PC-3 (cell line): ENCODE measurements around the gene IGFLR1. TPM values are rescaled to one million over a fixed set of nuclear protein-coding genes. Genes with fewer than 3 reads are reported as not detected.

Experiments
- ATAC-seq: fragments of 200-7000 bp; cut with Tn5 transposase; 2 replicates; pipeline ENCODE4 v1.9.1; 2020; ENCODE audit warnings: mild to moderate bottlenecking, moderate library complexity
- BruUV-seq: library from RNA; stranded (reverse); fragments of 400-500 nt; replicated peaks from 2 replicates; lab custom pipeline; 2021; lab: Mats Ljungman, UMichigan
- CTCF ChIA-PET: fragments of 300-600 bp; sonication (Branson Sonifier 250); formaldehyde crosslinking; loops from one replicate; lab custom pipeline; 2022; ENCODE audit warnings: antibody characterized with exemption; lab: Charles Lee
- POLR2A ChIA-PET: fragments of 300-600 bp; sonication (Branson Sonifier 250); formaldehyde crosslinking; loops from one replicate; lab custom pipeline; 2022; ENCODE audit warnings: antibody characterized with exemption; ENCODE audit not compliant: unreplicated experiment; lab: Charles Lee
- DNase-seq: peaks from one replicate; pipeline ENCODE4 v3.0.0-alpha.2; 2015
- H2AFZ ChIP-seq: fragments of 300-600 bp; sonication (generic); 2 replicates; pipeline ENCODE4 v1.6.0; 2016; ENCODE audit warnings: antibody characterized with exemption, low read length
- H3F3A ChIP-seq: fragments of 300-600 bp; sonication (generic); one replicate; pipeline ENCODE4 v1.6.0; 2017; ENCODE audit warnings: antibody characterized with exemption, low read length, control low read depth, mild to moderate bottlenecking; ENCODE audit not compliant: unreplicated experiment
- H3K27ac ChIP-seq: fragments of 300-600 bp; sonication (generic); 2 replicates; pipeline ENCODE4 v1.5.1; 2016; ENCODE audit warnings: mild to moderate bottlenecking, low read length
- H3K27me3 ChIP-seq: fragments of 300-600 bp; sonication (generic); 2 replicates; pipeline ENCODE4 v1.6.1; 2016; ENCODE audit warnings: low read length, mixed read lengths
- H3K36me3 ChIP-seq: fragments of 300-600 bp; sonication (generic); 2 replicates; pipeline ENCODE4 v1.6.1; 2016; ENCODE audit warnings: low read depth, mixed run types, low read length, mixed read lengths
- H3K4me1 ChIP-seq: fragments of 300-600 bp; sonication (generic); 2 replicates; pipeline ENCODE4 v1.5.1; 2016; ENCODE audit warnings: low read length; ENCODE audit not compliant: insufficient read depth
- H3K4me2 ChIP-seq: fragments of 300-600 bp; sonication (generic); 2 replicates; pipeline ENCODE4 v1.6.0; 2016; ENCODE audit warnings: low read length
- H3K4me3 ChIP-seq: fragments of 300-600 bp; sonication (generic); 2 replicates; pipeline ENCODE4 v1.5.1; 2016; ENCODE audit warnings: mild to moderate bottlenecking, low read length, mixed read lengths
- H3K79me2 ChIP-seq: fragments of 300-600 bp; sonication (generic); 2 replicates; pipeline ENCODE4 v1.6.1; 2017; ENCODE audit warnings: low read length, mixed read lengths
- H3K9ac ChIP-seq: fragments of 300-600 bp; sonication (generic); 2 replicates; pipeline ENCODE4 v1.6.0; 2016; ENCODE audit warnings: mild to moderate bottlenecking, low read length
- H3K9me2 ChIP-seq: fragments of 300-600 bp; sonication (generic); replicated peaks from 2 replicates; pipeline ENCODE4 v1.6.1; 2016; ENCODE audit warnings: mixed run types, low read length, mixed read lengths
- H3K9me3 ChIP-seq: fragments of 300-600 bp; sonication (generic); 2 replicates; pipeline ENCODE4 v1.6.1; 2016; ENCODE audit warnings: low read length, mixed read lengths
- H4K20me1 ChIP-seq: fragments of 300-600 bp; sonication (generic); 2 replicates; pipeline ENCODE4 v1.6.1; 2016; ENCODE audit warnings: low read length, mixed read lengths
- CTCF ChIP-seq: fragments of 300-600 bp; sonication (generic); conservative IDR thresholded peaks from 2 replicates; pipeline ENCODE4 v1.5.1; 2017; ENCODE audit warnings: antibody characterized with exemption, low read depth, mild to moderate bottlenecking, low read length
- EZH2 ChIP-seq: fragments of 300-600 bp; sonication (generic); IDR thresholded peaks from one replicate; pipeline ENCODE4 v1.6.1; 2017; ENCODE audit warnings: antibody characterized with exemption, mild to moderate bottlenecking, low read length; ENCODE audit not compliant: unreplicated experiment
- EZH2phosphoT487 ChIP-seq: fragments of 300-600 bp; sonication (generic); IDR thresholded peaks from 2 replicates; pipeline ENCODE4 v1.6.1; 2018; ENCODE audit warnings: mild to moderate bottlenecking, antibody characterized with exemption, low read length, borderline replicate concordance
- intact Hi-C: fragments of 100-400 bp; cut with micrococcal nuclease; formaldehyde crosslinking; loops from 2 replicates; pipeline ENCODE4 v1.9.0; 2023
- total RNA-seq: library from RNA; depleted of rRNA; stranded (reverse); fragments of >200 nt; gene quantifications from 2 replicates; pipeline ENCODE4 v1.2.3, GENCODE V29; 2014

Gene IGFLR1
- total RNA-seq, 1 experiment from 2014 or later: 9.3 TPM

- Histone ChIP-seq H2AFZ (no peak overlapping the region), H3K9me2 (no peaks in the 10 kb centered on the region), H3F3A (no peaks in the 10 kb centered on the region), H3K27me3 (no peaks in the 10 kb centered on the region), H3K79me2 (peaks cover 16% of the 10 kb centered on the region), H3K4me1 (peaks cover 6% of the 10 kb centered on the region; the same call in 1 of the 2 replicates), H3K9ac (no peak overlapping the region), H3K4me3 (no peak overlapping the region), H3K4me2 (no peak overlapping the region), H4K20me1 (0 out of 2 replicates have a peak, but pooled peaks cover 3% of the 10 kb centered on the region), H3K27ac (no peak overlapping the region), H3K36me3 (peaks cover 5% of the 10 kb centered on the region), H3K9me3 (no peaks in the 10 kb centered on the region)
- ATAC-seq (no peak), DNase-seq (no peak)
- no TSS peak for BruUV-seq
- ChIA-PET CTCF (no interaction called here), POLR2A (no interaction called here)
- TF ChIP-seq EZH2phosphoT487: no peak
- TF ChIP-seq CTCF: no peak
- no peak for TF ChIP-seq EZH2
- intact Hi-C loops: no loop called here
Measured at GRCh38 chr19:35723671-35724070, 18.6 kb downstream of the IGFLR1 start.

- Histone ChIP-seq H2AFZ (no peak overlapping the region), H3K27me3 (no peaks in the 10 kb centered on the region), H3K9me2 (no peaks in the 10 kb centered on the region), H3K4me1 (peaks cover 6% of the 10 kb centered on the region; the same call in 1 of the 2 replicates), H3K4me2 (no peak overlapping the region), H3K27ac (no peak overlapping the region), H3K9ac (no peak overlapping the region), H3K36me3 (peaks cover 5% of the 10 kb centered on the region), H4K20me1 (0 out of 2 replicates have a peak, but pooled peaks cover 3% of the 10 kb centered on the region), H3K9me3 (no peaks in the 10 kb centered on the region), H3K79me2 (peaks cover 22% of the 10 kb centered on the region), H3K4me3 (no peak overlapping the region), H3F3A (no peaks in the 10 kb centered on the region)
- no peak for TF ChIP-seq EZH2
- TF ChIP-seq EZH2phosphoT487: no peak
- no peak for TF ChIP-seq CTCF
- BruUV-seq: no TSS peak
- ChIA-PET CTCF (no interaction called here), POLR2A (no interaction called here)
- DNase-seq: no peak
- intact Hi-C loops: no loop called here
- no peak for ATAC-seq
Measured at GRCh38 chr19:35722897-35723296, 19.4 kb downstream of the IGFLR1 start.

- Histone ChIP-seq H3K27ac (no peak overlapping the region), H2AFZ (no peak overlapping the region), H3K9me3 (no peaks in the 10 kb centered on the region), H3K36me3 (peaks cover 5% of the 10 kb centered on the region), H3K9me2 (no peaks in the 10 kb centered on the region), H3K27me3 (no peaks in the 10 kb centered on the region), H3K4me2 (no peak overlapping the region), H3K4me1 (peaks cover 6% of the 10 kb centered on the region; the same call in 1 of the 2 replicates), H3F3A (no peaks in the 10 kb centered on the region), H4K20me1 (0 out of 2 replicates have a peak, but pooled peaks cover 3% of the 10 kb centered on the region), H3K9ac (no peak overlapping the region), H3K4me3 (no peak overlapping the region), H3K79me2 (peaks cover 22% of the 10 kb centered on the region)
- no peak for ATAC-seq
- intact Hi-C loops: no loop called here
- no peak for TF ChIP-seq EZH2
- TF ChIP-seq CTCF: no peak
- TF ChIP-seq EZH2phosphoT487: no peak
- ChIA-PET CTCF (no interaction called here), POLR2A (no interaction called here)
- BruUV-seq: no TSS peak
- DNase-seq: no peak
Measured at GRCh38 chr19:35722461-35722860, 19.8 kb downstream of the IGFLR1 start.
